A673 (cell line): Measurements from ENCODE around the gene CDC42BPB. TPM values are rescaled to one million over a fixed set of nuclear protein-coding genes. Genes with fewer than 3 reads are reported as not detected.

Experiments used
- BruUV-seq: library from RNA; stranded (reverse); fragments of 400-500 nt; replicated peaks from 2 replicates; lab custom pipeline; 2021; lab: Mats Ljungman, UMichigan
- CTCF ChIA-PET: fragments of 300-600 bp; sonication (Branson Sonifier 250); formaldehyde crosslinking; loops from one replicate; lab custom pipeline; 2022; ENCODE audit warnings: antibody characterized with exemption; lab: Charles Lee
- POLR2A ChIA-PET: fragments of 300-600 bp; sonication (Branson Sonifier 250); formaldehyde crosslinking; loops from one replicate; lab custom pipeline; 2022; ENCODE audit warnings: antibody characterized with exemption; ENCODE audit not compliant: low non-redundant PET; lab: Charles Lee
- DNase-seq: peaks from one replicate; pipeline ENCODE4 v3.0.0-alpha.2; 2015; ENCODE audit warnings: low spot score
- H3K27ac ChIP-seq: fragments of 200-600 bp; sonication (generic); 2 replicates; pipeline ENCODE4 v1.5.1; 2016; ENCODE audit warnings: mixed run types, low read depth, mild to moderate bottlenecking, mixed read lengths, antibody characterized with exemption, low read length; ENCODE audit not compliant: poor library complexity, severe bottlenecking
- H3K27me3 ChIP-seq: fragments of 200-600 bp; sonication (generic); replicated peaks from 2 replicates; pipeline ENCODE4 v1.6.1; 2017; ENCODE audit warnings: mixed run types, low read depth, mild to moderate bottlenecking, mixed read lengths, antibody characterized with exemption, low read length; ENCODE audit not compliant: insufficient read depth, poor library complexity
- H3K36me3 ChIP-seq: fragments of 200-600 bp; sonication (generic); 2 replicates; pipeline ENCODE4 v1.6.1; 2016; ENCODE audit warnings: mixed run types, mild to moderate bottlenecking, mixed read lengths, antibody characterized with exemption, low read length; ENCODE audit not compliant: insufficient read depth, poor library complexity, severe bottlenecking
- H3K4me1 ChIP-seq: fragments of 200-600 bp; sonication (generic); 2 replicates; pipeline ENCODE4 v1.6.1; 2017; ENCODE audit warnings: mixed run types, mild to moderate bottlenecking, mixed read lengths, antibody characterized with exemption, low read length; ENCODE audit not compliant: insufficient read depth, poor library complexity, severe bottlenecking
- H3K4me3 ChIP-seq: fragments of 200-600 bp; sonication (generic); 2 replicates; pipeline ENCODE4 v1.5.1; 2016; ENCODE audit warnings: low read depth, mixed run types, mild to moderate bottlenecking, mixed read lengths, low read length; ENCODE audit not compliant: poor library complexity, severe bottlenecking
- H3K9me3 ChIP-seq: fragments of 200-600 bp; sonication (generic); 2 replicates; pipeline ENCODE4 v1.6.1; 2016; ENCODE audit warnings: mixed run types, low read depth, mild to moderate bottlenecking, mixed read lengths, antibody characterized with exemption, low read length; ENCODE audit not compliant: poor library complexity, severe bottlenecking
- CTCF ChIP-seq: fragments of 300-800, 200-600 bp; sonication (generic); conservative IDR thresholded peaks from 2 replicates; pipeline ENCODE4 v1.5.1; 2017; ENCODE audit warnings: low read depth, mild to moderate bottlenecking, antibody characterized with exemption, low read length, moderate library complexity, mixed read lengths
- EZH2 ChIP-seq: fragments of 200-600 bp; sonication (generic); IDR thresholded peaks from 2 replicates; pipeline ENCODE4 v1.6.1; 2017; ENCODE audit warnings: borderline replicate concordance, low read depth, mild to moderate bottlenecking, mixed read lengths, antibody characterized with exemption, low read length; ENCODE audit not compliant: poor library complexity, severe bottlenecking
- intact Hi-C: fragments of 100-400 bp; cut with micrococcal nuclease; formaldehyde crosslinking; loops from one replicate; pipeline ENCODE4 v1.10.0; 2022; ENCODE audit not compliant: unreplicated experiment
- total RNA-seq: library from RNA; stranded (reverse); gene quantifications from 2 replicates; pipeline ENCODE4 v1.2.3, GENCODE V29; 2021

The CDC42BPB gene
- total RNA-seq, 1 experiment from 2014 or later, result 103 TPM

GRCh38 chr14:102913341-102914211 is 143.8 kb downstream of the CDC42BPB start:
- H3K4me1 ChIP-seq, result no peaks in the 10 kb centered on the region
- no peaks in the 10 kb centered on the region for H3K36me3 ChIP-seq
- no TSS peak for BruUV-seq
- DNase-seq, result no peak
- ChIA-PET POLR2A (interaction anchor here (0.8 kb wide), 1 partner anchor 14 kb away, joined by 3 read pairs; no protein-coding TSS in a partner anchor), CTCF (interaction anchor here (0.5 to 1.0 kb wide), 3 partner anchors 138 to 232 kb away, joined by 3 to 6 read pairs (median 4); no protein-coding TSS in a partner anchor)
- intact Hi-C loops, result loop anchor here (10.0 kb wide), 1 partner anchor 389 kb away; no protein-coding TSS in a partner anchor
- H3K27me3 ChIP-seq, result no peaks in the 10 kb centered on the region
- H3K9me3 ChIP-seq, result no peaks in the 10 kb centered on the region
- no peak overlapping the region for H3K27ac ChIP-seq
- no peak overlapping the region for H3K4me3 ChIP-seq
- TF ChIP-seq CTCF (no peak), EZH2 (no peak)

GRCh38 chr14:102911991-102912761 is 145.2 kb downstream of the CDC42BPB start:
- DNase-seq, result no peak
- ChIA-PET POLR2A (no interaction called here), CTCF (no interaction called here)
- no TSS peak for BruUV-seq
- TF ChIP-seq EZH2 (no peak), CTCF (no peak)
- no peaks in the 10 kb centered on the region for H3K9me3 ChIP-seq
- no peaks in the 10 kb centered on the region for H3K4me1 ChIP-seq
- no peak overlapping the region for H3K27ac ChIP-seq
- H3K36me3 ChIP-seq, result no peaks in the 10 kb centered on the region
- intact Hi-C loops, result loop anchor here (10.0 kb wide), 1 partner anchor 387 kb away; no protein-coding TSS in a partner anchor
- H3K27me3 ChIP-seq, result no peaks in the 10 kb centered on the region
- H3K4me3 ChIP-seq, result no peak overlapping the region

- Histone ChIP-seq H3K4me1 (no peaks in the 10 kb centered on the region), H3K36me3 (no peaks in the 10 kb centered on the region), H3K27ac (no peak overlapping the region), H3K9me3 (no peaks in the 10 kb centered on the region), H3K4me3 (no peak overlapping the region), H3K27me3 (no peaks in the 10 kb centered on the region)
- ChIA-PET CTCF (no interaction called here), POLR2A (no interaction called here)
- no peak for TF ChIP-seq EZH2
- no peak for DNase-seq
- no TSS peak for BruUV-seq
- intact Hi-C loops, result loop anchor here (10.0 kb wide), 1 partner anchor 387 kb away; no protein-coding TSS in a partner anchor
Measured at GRCh38 chr14:102911541-102911951, 145.8 kb downstream of the CDC42BPB start.
